Measurements from ENCODE around the gene HRH1.

HRH1 gene

GRCh38 chr3:11167590-11167989, 13.3 kb downstream of the HRH1 start:
- Histone ChIP-seq H3F3A (ENCODE audit: insufficient read depth, low read length) (no peaks in the 10 kb centered on the region), H3K4me3 (ENCODE audit: low read length) (no peak overlapping the region), H3K4me1 (ENCODE audit: low read length) (no peaks in the 10 kb centered on the region), H4K20me1 (ENCODE audit: insufficient read depth, low read length) (no peaks in the 10 kb centered on the region), H3K79me2 (ENCODE audit: low read length) (no peaks in the 10 kb centered on the region), H3K4me2 (ENCODE audit: low read depth, low read length) (no peak overlapping the region), H2AFZ (ENCODE audit: low read length) (no peak overlapping the region), H3K9me3 (replicated peaks; ENCODE audit: insufficient read depth, low read length) (no peaks in the 10 kb centered on the region), H3K36me3 (replicated peaks; ENCODE audit: insufficient read depth, low read length) (no peaks in the 10 kb centered on the region), H3K9me2 (replicated peaks; ENCODE audit: insufficient read depth, low read length) (no peaks in the 10 kb centered on the region), H3K27ac (ENCODE audit: low read length) (no peak overlapping the region), H3K27me3 (replicated peaks; ENCODE audit: insufficient read depth, low read length) (no peaks in the 10 kb centered on the region), H3K9ac (ENCODE audit: low read length) (no peak overlapping the region)
- no peak for DNase-seq
- TF ChIP-seq EZH2phosphoT487 (IDR thresholded peaks at IDR 0.05; ENCODE audit: low read length): no peak
- no peak for TF ChIP-seq CTCF (IDR thresholded peaks at IDR 0.05; ENCODE audit: low read length)
- TF ChIP-seq EZH2 (optimal IDR thresholded peaks at IDR 0.05; ENCODE audit: low read depth, low read length): no peak

DNA sequence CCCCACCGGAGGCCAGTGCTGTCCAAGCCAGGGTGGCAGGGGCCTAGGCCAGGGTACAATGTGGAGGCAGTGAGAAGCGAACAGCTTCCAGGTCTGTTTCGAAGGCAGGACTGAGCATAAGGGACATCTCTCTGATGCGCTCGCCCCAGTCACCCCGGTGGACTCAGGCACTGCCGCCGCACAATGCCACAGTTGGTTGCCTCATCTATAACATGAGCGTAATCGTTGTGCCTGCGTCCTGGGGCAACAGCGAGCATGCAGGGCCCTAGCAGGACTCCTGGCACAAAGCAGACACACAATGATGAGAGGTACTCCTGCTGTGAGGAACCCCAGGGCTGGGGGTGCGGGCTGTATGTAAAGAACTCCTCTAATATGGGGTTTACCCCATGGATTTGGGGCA, 14.1 kb downstream of the HRH1 start:
- H3K4me2 ChIP-seq (ENCODE audit: low read depth, low read length): no peak overlapping the region

DNA sequence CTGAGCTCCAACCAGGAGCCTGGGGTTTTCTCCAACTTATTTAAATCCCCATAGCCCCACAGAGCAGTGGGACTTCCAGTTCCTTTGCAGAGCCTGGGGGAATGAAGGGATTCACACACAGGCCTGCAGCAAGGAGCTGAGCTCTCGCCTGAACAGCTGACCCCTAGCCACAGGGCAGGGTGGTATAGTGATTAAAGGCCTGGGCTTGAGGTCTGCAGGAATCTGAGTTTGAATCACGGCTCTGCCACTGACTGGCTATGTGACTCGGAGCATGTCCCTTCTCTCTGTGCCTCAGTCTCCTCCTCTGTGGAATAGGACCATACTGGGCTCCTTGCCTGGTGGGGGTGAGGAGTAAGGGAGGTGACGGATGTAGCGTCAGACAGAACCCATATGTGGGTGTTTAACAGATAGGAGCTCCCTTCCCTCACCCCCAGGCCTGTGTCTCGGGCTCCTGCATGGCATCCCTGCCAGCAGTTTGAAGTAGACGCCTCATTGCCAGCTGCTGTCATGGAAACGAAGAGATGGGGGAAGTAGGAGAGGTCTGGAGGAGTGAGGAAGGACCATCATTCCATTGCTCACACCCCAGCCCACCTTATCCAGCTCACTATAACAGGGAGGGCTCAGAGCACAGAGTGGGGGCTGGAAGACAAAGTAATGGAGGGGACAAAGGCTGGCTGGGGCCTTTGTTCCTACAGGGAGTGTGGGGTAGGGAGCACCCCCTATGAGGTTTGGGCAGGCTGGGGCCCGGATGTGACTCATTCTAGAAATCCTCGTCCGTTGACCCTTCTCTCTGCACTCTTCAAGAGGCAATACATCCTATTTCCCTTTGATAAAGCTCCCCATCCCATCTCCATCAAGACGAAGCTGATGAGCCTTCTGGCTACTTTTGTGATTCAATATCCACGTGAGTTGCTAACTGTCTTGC, 14.8 kb downstream of the HRH1 start:
- no peak overlapping the region for H3K27ac ChIP-seq (ENCODE audit: low read length)
- no peaks in the 10 kb centered on the region for H3K27me3 ChIP-seq (replicated peaks; ENCODE audit: insufficient read depth, low read length)
- no peaks in the 10 kb centered on the region for H3K79me2 ChIP-seq (ENCODE audit: low read length)
- H3K9me2 ChIP-seq (replicated peaks; ENCODE audit: insufficient read depth, low read length): no peaks in the 10 kb centered on the region
- no peak for DNase-seq
- no peaks in the 10 kb centered on the region for H3F3A ChIP-seq (ENCODE audit: insufficient read depth, low read length)
- no peaks in the 10 kb centered on the region for H3K4me1 ChIP-seq (ENCODE audit: low read length)
- no peaks in the 10 kb centered on the region for H3K36me3 ChIP-seq (replicated peaks; ENCODE audit: insufficient read depth, low read length)
- no peaks in the 10 kb centered on the region for H4K20me1 ChIP-seq (ENCODE audit: insufficient read depth, low read length)
- H3K4me2 ChIP-seq (ENCODE audit: low read depth, low read length): no peak overlapping the region
- H3K9ac ChIP-seq (ENCODE audit: low read length): no peak overlapping the region
- H3K9me3 ChIP-seq (replicated peaks; ENCODE audit: insufficient read depth, low read length): no peaks in the 10 kb centered on the region
- TF ChIP-seq EZH2phosphoT487 (IDR thresholded peaks at IDR 0.05; ENCODE audit: low read length) (no peak), CTCF (IDR thresholded peaks at IDR 0.05; ENCODE audit: low read length) (no peak), EZH2 (optimal IDR thresholded peaks at IDR 0.05; ENCODE audit: low read depth, low read length) (no peak)
- no peak overlapping the region for H3K4me3 ChIP-seq (ENCODE audit: low read length)
- H2AFZ ChIP-seq (ENCODE audit: low read length): no peak overlapping the region

More for the DNA sequence above, 14.1 kb downstream of the HRH1 start:
- Histone ChIP-seq H3K4me1 (ENCODE audit: low read length) (no peaks in the 10 kb centered on the region), H3K79me2 (ENCODE audit: low read length) (no peaks in the 10 kb centered on the region), H3K9me3 (replicated peaks; ENCODE audit: insufficient read depth, low read length) (no peaks in the 10 kb centered on the region), H3K4me3 (ENCODE audit: low read length) (no peak overlapping the region), H3F3A (ENCODE audit: insufficient read depth, low read length) (no peaks in the 10 kb centered on the region), H3K9me2 (replicated peaks; ENCODE audit: insufficient read depth, low read length) (no peaks in the 10 kb centered on the region), H3K27ac (ENCODE audit: low read length) (no peak overlapping the region), H2AFZ (ENCODE audit: low read length) (no peak overlapping the region), H3K36me3 (replicated peaks; ENCODE audit: insufficient read depth, low read length) (no peaks in the 10 kb centered on the region), H3K27me3 (replicated peaks; ENCODE audit: insufficient read depth, low read length) (no peaks in the 10 kb centered on the region), H4K20me1 (ENCODE audit: insufficient read depth, low read length) (no peaks in the 10 kb centered on the region), H3K9ac (ENCODE audit: low read length) (no peak overlapping the region)
- TF ChIP-seq EZH2 (optimal IDR thresholded peaks at IDR 0.05; ENCODE audit: low read depth, low read length) (no peak), EZH2phosphoT487 (IDR thresholded peaks at IDR 0.05; ENCODE audit: low read length) (no peak), CTCF (IDR thresholded peaks at IDR 0.05; ENCODE audit: low read length) (no peak)
- DNase-seq: no peak

Measured in MM.1S (cell line).